ENCODE results near the gene NELFB. TPM values are rescaled to one million over a fixed set of nuclear protein-coding genes. Genes with fewer than 3 reads are reported as not detected.

NELFB gene
- total RNA-seq, 2 experiments from 2014 or later: 62.6 to 74.8 TPM

DNA sequence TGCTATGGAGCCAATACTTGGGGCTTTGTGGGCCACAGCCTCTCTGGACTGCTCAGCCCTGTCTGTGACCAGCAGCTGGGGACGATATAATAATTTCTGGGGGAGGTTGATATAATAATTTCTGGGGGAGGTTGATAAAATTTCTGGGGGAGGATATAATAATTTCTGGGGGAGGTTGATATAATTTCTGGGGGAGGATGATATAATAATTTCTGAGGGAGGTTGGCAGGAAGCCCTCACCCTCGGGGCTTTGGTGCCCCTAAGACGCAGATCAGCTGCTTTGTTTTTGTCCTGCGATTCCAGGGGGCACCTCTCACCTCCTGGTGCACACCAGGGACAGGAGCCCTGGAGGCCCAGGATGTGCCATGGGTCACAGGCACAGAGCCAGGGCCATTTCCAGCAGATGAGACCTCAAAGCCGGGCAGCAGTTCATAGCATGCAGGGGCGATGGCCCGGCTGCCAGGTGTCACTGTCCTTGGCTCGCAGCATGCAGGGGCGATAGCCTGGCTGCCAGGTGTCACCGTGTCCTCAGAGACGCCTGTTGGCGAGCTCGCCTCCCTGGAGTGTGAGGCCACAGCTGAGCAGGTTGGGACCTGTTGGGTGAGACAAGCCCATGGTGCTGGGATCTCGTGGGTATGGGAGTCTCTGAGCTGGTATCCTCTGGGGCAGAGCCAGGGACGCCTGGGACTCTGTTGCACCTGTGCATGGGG is 18.6 kb downstream of the NELFB start:
- ChIA-PET POLR2A (interaction anchor here (0.6 to 1.2 kb wide), 3 partner anchors 20 to 169 kb away, joined by 3 read pairs; partner anchors contain the start of gene TUBB4B), CTCF (ENCODE audit: unreplicated experiment) (interaction anchor here (0.6 to 1.2 kb wide), 2 partner anchors 13 to 53 kb away, joined by 3 to 4 read pairs; no protein-coding TSS in a partner anchor)
- Histone ChIP-seq H3K79me2 (ENCODE audit: insufficient read depth, low read depth, low read length) (peaks cover 4% of the 10 kb centered on the region; the same call in 1 of the 2 replicates), H3K4me2 (ENCODE audit: low read length) (peak overlapping the region; percentile 81), H3K4me1 (ENCODE audit: insufficient read depth, low read length, poor library complexity, severe bottlenecking) (peaks cover 79% of the 10 kb centered on the region), H3K9me3 (ENCODE audit: low read length) (no peaks in the 10 kb centered on the region), H3K4me3 (ENCODE audit: low read depth, low read length, poor library complexity, severe bottlenecking) (no peak overlapping the region), H2AFZ (ENCODE audit: low read length) (no peak overlapping the region), H3K9me2 (ENCODE audit: insufficient read depth, low read length) (no peaks in the 10 kb centered on the region), H3K27ac (ENCODE audit: low read depth, low read length, poor library complexity, severe bottlenecking) (peak overlapping the region; percentile 77), H4K20me1 (ENCODE audit: insufficient read depth, low read length) (no peaks in the 10 kb centered on the region), H3K36me3 (ENCODE audit: insufficient read depth, low read length) (peaks cover 34% of the 10 kb centered on the region; the same call in 1 of the 2 replicates)
- peak; percentile 53 for DNase-seq (ENCODE audit: low spot score)
- intact Hi-C loops (cut with micrococcal nuclease; ENCODE audit: unreplicated experiment): no loop called here
- no peak for TF ChIP-seq EZH2phosphoT487 (IDR thresholded peaks at IDR 0.05; ENCODE audit: borderline replicate concordance, low read depth, low read length)
- TF ChIP-seq, protein P1, sequence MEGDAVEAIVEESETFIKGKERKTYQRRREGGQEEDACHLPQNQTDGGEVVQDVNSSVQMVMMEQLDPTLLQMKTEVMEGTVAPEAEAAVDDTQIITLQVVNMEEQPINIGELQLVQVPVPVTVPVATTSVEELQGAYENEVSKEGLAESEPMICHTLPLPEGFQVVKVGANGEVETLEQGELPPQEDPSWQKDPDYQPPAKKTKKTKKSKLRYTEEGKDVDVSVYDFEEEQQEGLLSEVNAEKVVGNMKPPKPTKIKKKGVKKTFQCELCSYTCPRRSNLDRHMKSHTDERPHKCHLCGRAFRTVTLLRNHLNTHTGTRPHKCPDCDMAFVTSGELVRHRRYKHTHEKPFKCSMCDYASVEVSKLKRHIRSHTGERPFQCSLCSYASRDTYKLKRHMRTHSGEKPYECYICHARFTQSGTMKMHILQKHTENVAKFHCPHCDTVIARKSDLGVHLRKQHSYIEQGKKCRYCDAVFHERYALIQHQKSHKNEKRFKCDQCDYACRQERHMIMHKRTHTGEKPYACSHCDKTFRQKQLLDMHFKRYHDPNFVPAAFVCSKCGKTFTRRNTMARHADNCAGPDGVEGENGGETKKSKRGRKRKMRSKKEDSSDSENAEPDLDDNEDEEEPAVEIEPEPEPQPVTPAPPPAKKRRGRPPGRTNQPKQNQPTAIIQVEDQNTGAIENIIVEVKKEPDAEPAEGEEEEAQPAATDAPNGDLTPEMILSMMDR (conservative IDR thresholded peaks at IDR 0.05; ENCODE audit: low read length): no peak
- BruUV-seq (replicated peaks): no TSS peak

DNA sequence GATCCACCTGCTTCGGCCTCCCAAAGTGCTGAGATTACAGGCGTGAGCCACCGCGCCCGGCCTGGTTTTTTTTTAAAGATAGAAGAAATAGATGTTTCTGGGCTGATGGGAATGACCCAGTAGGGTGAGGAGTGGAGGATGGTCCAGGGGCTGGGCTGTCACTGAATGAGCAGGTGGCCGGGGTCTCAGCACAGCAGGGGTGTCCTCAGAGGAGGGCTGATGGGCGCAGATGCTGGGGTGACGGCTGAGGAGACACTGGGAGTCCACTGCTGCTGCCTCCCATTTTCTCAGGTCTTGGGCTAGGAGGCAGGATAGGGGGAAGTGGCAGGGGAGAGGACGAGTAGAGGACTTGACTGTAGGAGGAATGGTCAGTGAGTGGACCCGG is 20.1 kb downstream of the NELFB start:
- Histone ChIP-seq H2AFZ (ENCODE audit: low read length) (no peak overlapping the region), H3K4me2 (ENCODE audit: low read length) (peak overlapping the region; percentile 81), H3K4me3 (ENCODE audit: low read depth, low read length, poor library complexity, severe bottlenecking) (no peak overlapping the region), H3K27ac (ENCODE audit: low read depth, low read length, poor library complexity, severe bottlenecking) (peak overlapping the region; percentile 77), H3K9me2 (ENCODE audit: insufficient read depth, low read length) (no peaks in the 10 kb centered on the region), H3K36me3 (ENCODE audit: insufficient read depth, low read length) (peaks cover 23% of the 10 kb centered on the region; the same call in 1 of the 2 replicates), H3K9me3 (ENCODE audit: low read length) (no peaks in the 10 kb centered on the region), H3K79me2 (ENCODE audit: insufficient read depth, low read depth, low read length) (no peaks in the 10 kb centered on the region), H3K4me1 (ENCODE audit: insufficient read depth, low read length, poor library complexity, severe bottlenecking) (peaks cover 67% of the 10 kb centered on the region), H4K20me1 (ENCODE audit: insufficient read depth, low read length) (no peaks in the 10 kb centered on the region)
- intact Hi-C loops (cut with micrococcal nuclease; ENCODE audit: unreplicated experiment): no loop called here
- POLR2A ChIA-PET: interaction anchor here (0.9 to 1.2 kb wide), 2 partner anchors 21 to 34 kb away, joined by 3 to 4 read pairs; partner anchors contain the start of gene TUBB4B
- CTCF ChIA-PET (ENCODE audit: unreplicated experiment): interaction anchor here (1.2 kb wide), 1 partner anchor 11 kb away, joined by 4 read pairs; no protein-coding TSS in a partner anchor
- no TSS peak for BruUV-seq (replicated peaks)
- no peak for DNase-seq (ENCODE audit: low spot score)
- TF ChIP-seq EZH2phosphoT487 (IDR thresholded peaks at IDR 0.05; ENCODE audit: borderline replicate concordance, low read depth, low read length): no peak
- TF ChIP-seq, protein P1 (conservative IDR thresholded peaks at IDR 0.05; ENCODE audit: low read length): no peak
